HEK293 (cell line): ENCODE results near the gene ATAT1.

Experiments
- CTCF ChIA-PET: fragments of 350-600 bp; formaldehyde crosslinking; extraction: SDS; loops from one replicate; lab custom pipeline; 2021; ENCODE audit warnings: antibody characterized with exemption; lab: Yijun Ruan, JAX
- POLR2A ChIA-PET: fragments of 300-600 bp; formaldehyde crosslinking; extraction: SDS; loops from one replicate; lab custom pipeline; 2020; ENCODE audit warnings: antibody characterized with exemption, inconsistent platforms; lab: Yijun Ruan, JAX
- H3K27ac ChIP-seq: fragments of 200-500 bp; sonication (Bioruptor generic); 2 replicates; pipeline ENCODE4 v1.5.1; 2014; ENCODE audit warnings: low read depth, low read length, control low read depth, inconsistent platforms; ENCODE audit errors: extremely low read depth
- H3K36me3 ChIP-seq, 2 experiments: fragments of 200-500 bp in 1 of 2; sonication (Bioruptor generic) in 1 of 2; 1 replicate in 1 of 2; 2 replicates in 1 of 2; pipeline ENCODE4 v1.5.1; 2014 to 2017; ENCODE audit warnings: inconsistent platforms in 2 of 2, low read length in 2 of 2; ENCODE audit not compliant: control insufficient read depth in 2 of 2, insufficient read depth in 1 of 2
- H3K4me1 ChIP-seq: fragments of 200-500 bp; sonication (Bioruptor generic); 2 replicates; pipeline ENCODE4 v1.5.1; 2014; ENCODE audit warnings: mild to moderate bottlenecking, low read length, inconsistent platforms; ENCODE audit not compliant: control insufficient read depth, insufficient read depth
- H3K4me3 ChIP-seq: 2 replicates; pipeline ENCODE4 v1.5.1; 2011; ENCODE audit warnings: low read depth, mild to moderate bottlenecking, control low read depth, low read length, moderate library complexity
- H3K9me3 ChIP-seq: fragments of 200-500 bp; sonication (Bioruptor generic); 2 replicates; pipeline ENCODE4 v1.5.1; 2014; ENCODE audit warnings: low read depth, low read length, inconsistent platforms; ENCODE audit not compliant: control insufficient read depth, insufficient read depth
- EGR2 ChIP-seq: fragments of 450-650 bp; formaldehyde crosslinking; IDR thresholded peaks from 2 replicates; pipeline ENCODE4 v1.5.1; 2016; ENCODE audit warnings: low read depth, missing biosample characterization, missing genetic modification characterization
- GLIS1 ChIP-seq: fragments of 450-650 bp; formaldehyde crosslinking; IDR thresholded peaks from 2 replicates; pipeline ENCODE4 v1.5.1; 2016; ENCODE audit warnings: missing biosample characterization, missing genetic modification characterization
- HOXA7 ChIP-seq: sonication (generic); formaldehyde crosslinking; IDR thresholded peaks from 2 replicates; pipeline ENCODE4 v1.8.1; 2022; ENCODE audit warnings: missing genetic modification reagents, borderline replicate concordance
- KLF8 ChIP-seq: fragments of 450-650 bp; formaldehyde crosslinking; IDR thresholded peaks from 2 replicates; pipeline ENCODE4 v1.5.1; 2016; ENCODE audit warnings: missing biosample characterization, missing genetic modification characterization
- PRDM1 ChIP-seq: fragments of 450-650 bp; formaldehyde crosslinking; IDR thresholded peaks from 2 replicates; pipeline ENCODE4; 2016; ENCODE audit warnings: missing biosample characterization, missing genetic modification characterization
- RBAK ChIP-seq: fragments of 450-650 bp; formaldehyde crosslinking; IDR thresholded peaks from 2 replicates; pipeline ENCODE4 v1.5.1; 2016; ENCODE audit warnings: missing biosample characterization, missing genetic modification characterization
- SALL2 ChIP-seq: fragments of 450-650 bp; formaldehyde crosslinking; IDR thresholded peaks from 2 replicates; pipeline ENCODE4 v1.5.0; 2017; ENCODE audit warnings: missing biosample characterization, mild to moderate bottlenecking, missing genetic modification characterization, borderline replicate concordance
- ZNF140 ChIP-seq: fragments of 450-650 bp; formaldehyde crosslinking; IDR thresholded peaks from 2 replicates; pipeline ENCODE4 v1.5.1; 2016; ENCODE audit warnings: missing biosample characterization, missing genetic modification characterization
- ZNF157 ChIP-seq: fragments of 450-650 bp; formaldehyde crosslinking; IDR thresholded peaks from 2 replicates; pipeline ENCODE4 v1.5.1; 2016; ENCODE audit warnings: missing biosample characterization, missing genetic modification characterization
- ZNF292 ChIP-seq: fragments of 450-650 bp; formaldehyde crosslinking; IDR thresholded peaks from 2 replicates; pipeline ENCODE4 v1.5.1; 2016; ENCODE audit warnings: low read depth, missing biosample characterization, missing genetic modification characterization, borderline replicate concordance
- ZNF335 ChIP-seq: fragments of 450-650 bp; formaldehyde crosslinking; conservative IDR thresholded peaks from 2 replicates; pipeline ENCODE4 v1.5.1; 2016; ENCODE audit warnings: missing biosample characterization, missing genetic modification characterization
- ZNF341 ChIP-seq: fragments of 450-650 bp; formaldehyde crosslinking; IDR thresholded peaks from 2 replicates; pipeline ENCODE4; 2016; ENCODE audit warnings: low read depth, missing biosample characterization, missing genetic modification characterization
- ZNF529 ChIP-seq: fragments of 450-650 bp; formaldehyde crosslinking; IDR thresholded peaks from 2 replicates; pipeline ENCODE4 v1.5.1; 2017; ENCODE audit warnings: missing genetic modification characterization, missing biosample characterization; ENCODE audit not compliant: insufficient replicate concordance
- ZNF623 ChIP-seq: fragments of 450-650 bp; formaldehyde crosslinking; IDR thresholded peaks from 2 replicates; pipeline ENCODE4 v1.5.1; 2016; ENCODE audit warnings: missing biosample characterization, missing genetic modification characterization
- ZNF776 ChIP-seq: fragments of 450-650 bp; formaldehyde crosslinking; IDR thresholded peaks from 2 replicates; pipeline ENCODE4 v1.5.0; 2017; ENCODE audit warnings: missing biosample characterization, missing genetic modification characterization, borderline replicate concordance
- TF ChIP-seq, protein P1 (sequence below): fragments of 450-650 bp; formaldehyde crosslinking; IDR thresholded peaks from 2 replicates; pipeline ENCODE4 v1.5.1; 2017; ENCODE audit warnings: missing biosample characterization, missing genetic modification characterization
- TF ChIP-seq, protein P2 (sequence below): fragments of 450-650 bp; formaldehyde crosslinking; IDR thresholded peaks from 2 replicates; pipeline ENCODE4 v1.5.1; 2016; ENCODE audit warnings: missing biosample characterization, missing genetic modification characterization
- TF ChIP-seq, protein P3 (sequence below): fragments of 450-650 bp; formaldehyde crosslinking; IDR thresholded peaks from 2 replicates; pipeline ENCODE4 v1.5.1; 2017; ENCODE audit warnings: missing biosample characterization, missing genetic modification characterization
- TF ChIP-seq, protein P4 (sequence below): fragments of 450-650 bp; formaldehyde crosslinking; IDR thresholded peaks from 2 replicates; pipeline ENCODE4 v1.5.1; 2017; ENCODE audit warnings: missing biosample characterization, mild to moderate bottlenecking, missing genetic modification characterization, moderate library complexity

The ATAT1 gene

DNA sequence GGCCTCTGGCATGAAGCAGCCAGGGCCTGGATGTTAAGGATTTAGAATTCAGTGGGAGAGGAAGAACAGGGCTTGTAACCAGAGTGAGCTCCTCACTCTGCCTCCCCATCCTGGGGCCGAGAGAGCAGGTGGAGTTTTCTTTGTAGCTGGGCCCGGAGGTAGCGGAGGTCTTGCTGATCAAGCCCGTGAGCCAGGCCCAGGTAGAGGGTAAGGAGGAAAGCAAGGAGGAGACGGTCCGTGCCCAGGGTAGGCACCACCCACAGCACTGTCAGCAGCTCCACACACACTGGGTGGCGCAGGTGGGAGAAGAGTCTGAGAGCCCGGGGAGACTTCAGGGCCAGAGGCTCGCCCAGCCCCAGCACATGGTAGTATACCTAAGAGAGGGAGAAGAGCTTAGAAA lies 61.9 kb downstream of the ATAT1 start (continued):
- TF ChIP-seq ZNF623 (tag by site-specific recombination): no peak
- no peak for TF ChIP-seq PRDM1 (tag by site-specific recombination)
- TF ChIP-seq ZNF529 (tag by site-specific recombination): no peak
- TF ChIP-seq, all 188 proteins: peak for 0

DNA sequence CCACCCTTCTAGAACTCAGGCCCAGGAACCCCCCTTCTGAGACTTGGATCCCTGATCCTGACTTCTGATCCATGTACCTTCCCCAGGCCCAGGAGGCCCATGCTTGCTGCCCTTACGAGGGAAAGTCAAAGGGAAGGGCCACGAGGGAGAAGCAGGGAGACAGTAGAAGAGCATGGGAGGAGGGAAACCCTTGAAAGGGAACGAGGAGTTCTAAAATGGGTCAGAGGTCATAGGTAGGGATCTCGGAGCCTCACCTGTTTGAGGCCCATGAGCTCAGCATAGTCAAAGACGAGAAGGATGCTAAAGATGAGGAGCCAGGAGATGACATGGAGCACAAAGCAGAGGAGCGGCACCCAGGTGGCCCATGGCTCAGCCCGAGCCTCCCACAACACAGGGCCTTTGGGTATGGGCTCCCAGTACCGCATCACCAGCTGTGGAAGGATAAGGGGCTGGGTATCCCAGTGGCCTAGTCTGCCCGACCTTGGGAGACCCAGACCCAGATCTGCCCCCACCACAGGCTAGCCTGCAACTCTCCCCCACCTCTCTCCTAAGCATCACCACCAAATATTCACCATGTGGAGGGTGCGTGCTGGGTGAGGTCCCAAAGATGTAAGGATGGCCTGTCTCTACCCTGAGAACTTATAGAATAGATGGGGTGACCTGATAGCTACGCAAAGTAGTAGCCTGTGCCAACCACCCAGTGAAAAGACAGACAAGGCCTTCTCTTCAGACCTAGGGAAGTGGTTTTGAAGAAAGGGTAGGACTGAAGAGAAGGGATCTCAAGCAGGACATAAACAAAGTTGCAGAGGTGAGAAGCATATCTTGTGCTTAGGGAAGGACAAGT lies 62.6 kb downstream of the ATAT1 start:
- Histone ChIP-seq H3K4me3 (no peak overlapping the region), H3K36me3 (peaks cover 0 to 6% of the 10 kb centered on the region in 2 experiments; a peak in 2 of 3 replicates), H3K27ac (peak overlapping the region; percentile 93; the same call in 1 of the 2 replicates), H3K4me1 (peaks cover 17% of the 10 kb centered on the region), H3K9me3 (no peaks in the 10 kb centered on the region)
- ChIA-PET CTCF (interaction anchor here (0.6 to 5.4 kb wide), 11 partner anchors 9 to 504 kb away, joined by 3 to 45 read pairs (median 3); no protein-coding TSS in a partner anchor), POLR2A (interaction anchor here (0.5 to 14.5 kb wide), 6 partner anchors 10 to 91 kb away, joined by 3 to 235 read pairs (median 4); partner anchors contain the start of genes FLOT1, MDC1 and TUBB)
- TF ChIP-seq ZNF341 (tag by site-specific recombination) (0 out of 2 replicates have a peak, but pooled peaks have one; percentile 7), ZNF776 (no peak), PRDM1 (tag by site-specific recombination) (peak; percentile 73), ZNF157 (no peak), SALL2 (tag by site-specific recombination) (no peak), KLF8 (no peak), ZNF335 (tag by site-specific recombination) (no peak)
- TF ChIP-seq, protein P1, sequence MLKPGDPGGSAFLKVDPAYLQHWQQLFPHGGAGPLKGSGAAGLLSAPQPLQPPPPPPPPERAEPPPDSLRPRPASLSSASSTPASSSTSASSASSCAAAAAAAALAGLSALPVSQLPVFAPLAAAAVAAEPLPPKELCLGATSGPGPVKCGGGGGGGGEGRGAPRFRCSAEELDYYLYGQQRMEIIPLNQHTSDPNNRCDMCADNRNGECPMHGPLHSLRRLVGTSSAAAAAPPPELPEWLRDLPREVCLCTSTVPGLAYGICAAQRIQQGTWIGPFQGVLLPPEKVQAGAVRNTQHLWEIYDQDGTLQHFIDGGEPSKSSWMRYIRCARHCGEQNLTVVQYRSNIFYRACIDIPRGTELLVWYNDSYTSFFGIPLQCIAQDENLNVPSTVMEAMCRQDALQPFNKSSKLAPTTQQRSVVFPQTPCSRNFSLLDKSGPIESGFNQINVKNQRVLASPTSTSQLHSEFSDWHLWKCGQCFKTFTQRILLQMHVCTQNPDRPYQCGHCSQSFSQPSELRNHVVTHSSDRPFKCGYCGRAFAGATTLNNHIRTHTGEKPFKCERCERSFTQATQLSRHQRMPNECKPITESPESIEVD (tag by site-specific recombination): no peak
- TF ChIP-seq, protein P2, sequence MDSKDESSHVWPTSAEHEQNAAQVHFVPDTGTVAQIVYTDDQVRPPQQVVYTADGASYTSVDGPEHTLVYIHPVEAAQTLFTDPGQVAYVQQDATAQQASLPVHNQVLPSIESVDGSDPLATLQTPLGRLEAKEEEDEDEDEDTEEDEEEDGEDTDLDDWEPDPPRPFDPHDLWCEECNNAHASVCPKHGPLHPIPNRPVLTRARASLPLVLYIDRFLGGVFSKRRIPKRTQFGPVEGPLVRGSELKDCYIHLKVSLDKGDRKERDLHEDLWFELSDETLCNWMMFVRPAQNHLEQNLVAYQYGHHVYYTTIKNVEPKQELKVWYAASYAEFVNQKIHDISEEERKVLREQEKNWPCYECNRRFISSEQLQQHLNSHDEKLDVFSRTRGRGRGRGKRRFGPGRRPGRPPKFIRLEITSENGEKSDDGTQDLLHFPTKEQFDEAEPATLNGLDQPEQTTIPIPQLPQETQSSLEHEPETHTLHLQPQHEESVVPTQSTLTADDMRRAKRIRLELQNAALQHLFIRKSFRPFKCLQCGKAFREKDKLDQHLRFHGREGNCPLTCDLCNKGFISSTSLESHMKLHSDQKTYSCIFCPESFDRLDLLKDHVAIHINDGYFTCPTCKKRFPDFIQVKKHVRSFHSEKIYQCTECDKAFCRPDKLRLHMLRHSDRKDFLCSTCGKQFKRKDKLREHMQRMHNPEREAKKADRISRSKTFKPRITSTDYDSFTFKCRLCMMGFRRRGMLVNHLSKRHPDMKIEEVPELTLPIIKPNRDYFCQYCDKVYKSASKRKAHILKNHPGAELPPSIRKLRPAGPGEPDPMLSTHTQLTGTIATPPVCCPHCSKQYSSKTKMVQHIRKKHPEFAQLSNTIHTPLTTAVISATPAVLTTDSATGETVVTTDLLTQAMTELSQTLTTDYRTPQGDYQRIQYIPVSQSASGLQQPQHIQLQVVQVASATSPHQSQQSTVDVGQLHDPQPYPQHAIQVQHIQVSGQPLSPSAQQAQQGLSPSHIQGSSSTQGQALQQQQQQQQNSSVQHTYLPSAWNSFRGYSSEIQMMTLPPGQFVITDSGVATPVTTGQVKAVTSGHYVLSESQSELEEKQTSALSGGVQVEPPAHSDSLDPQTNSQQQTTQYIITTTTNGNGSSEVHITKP (tag by site-specific recombination): peak; percentile 74

DNA sequence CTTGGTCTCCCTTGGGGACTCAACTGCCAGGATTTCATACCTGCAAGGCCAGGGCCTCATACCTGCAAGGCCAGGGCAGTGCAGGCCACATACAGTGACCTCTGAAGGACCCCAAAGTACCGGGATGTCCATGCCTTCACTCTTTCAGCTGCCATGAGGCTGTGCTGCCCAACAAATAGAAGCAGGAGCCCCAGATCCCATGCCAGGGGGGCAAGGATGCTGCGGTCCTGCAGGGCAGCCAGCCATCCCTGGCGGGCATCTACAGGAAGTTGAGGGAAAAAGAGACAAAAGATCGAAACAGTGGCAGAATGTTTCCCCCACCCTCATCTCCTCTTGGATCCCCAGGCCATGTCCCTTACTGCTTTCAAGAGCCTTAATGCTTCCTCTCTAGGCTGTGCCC lies 63.3 kb downstream of the ATAT1 start:
- Histone ChIP-seq H3K4me3 (peak overlapping the region; percentile 90), H3K27ac (peak overlapping the region; percentile 93), H3K4me1 (peaks cover 17% of the 10 kb centered on the region), H3K9me3 (no peaks in the 10 kb centered on the region), H3K36me3 (peaks cover 0 to 6% of the 10 kb centered on the region in 2 experiments; a peak in 2 of 3 replicates)
- TF ChIP-seq RBAK (tag by site-specific recombination): no peak
- TF ChIP-seq, protein P3, sequence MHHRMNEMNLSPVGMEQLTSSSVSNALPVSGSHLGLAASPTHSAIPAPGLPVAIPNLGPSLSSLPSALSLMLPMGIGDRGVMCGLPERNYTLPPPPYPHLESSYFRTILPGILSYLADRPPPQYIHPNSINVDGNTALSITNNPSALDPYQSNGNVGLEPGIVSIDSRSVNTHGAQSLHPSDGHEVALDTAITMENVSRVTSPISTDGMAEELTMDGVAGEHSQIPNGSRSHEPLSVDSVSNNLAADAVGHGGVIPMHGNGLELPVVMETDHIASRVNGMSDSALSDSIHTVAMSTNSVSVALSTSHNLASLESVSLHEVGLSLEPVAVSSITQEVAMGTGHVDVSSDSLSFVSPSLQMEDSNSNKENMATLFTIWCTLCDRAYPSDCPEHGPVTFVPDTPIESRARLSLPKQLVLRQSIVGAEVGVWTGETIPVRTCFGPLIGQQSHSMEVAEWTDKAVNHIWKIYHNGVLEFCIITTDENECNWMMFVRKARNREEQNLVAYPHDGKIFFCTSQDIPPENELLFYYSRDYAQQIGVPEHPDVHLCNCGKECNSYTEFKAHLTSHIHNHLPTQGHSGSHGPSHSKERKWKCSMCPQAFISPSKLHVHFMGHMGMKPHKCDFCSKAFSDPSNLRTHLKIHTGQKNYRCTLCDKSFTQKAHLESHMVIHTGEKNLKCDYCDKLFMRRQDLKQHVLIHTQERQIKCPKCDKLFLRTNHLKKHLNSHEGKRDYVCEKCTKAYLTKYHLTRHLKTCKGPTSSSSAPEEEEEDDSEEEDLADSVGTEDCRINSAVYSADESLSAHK (tag by site-specific recombination): no peak
- TF ChIP-seq, protein P4, sequence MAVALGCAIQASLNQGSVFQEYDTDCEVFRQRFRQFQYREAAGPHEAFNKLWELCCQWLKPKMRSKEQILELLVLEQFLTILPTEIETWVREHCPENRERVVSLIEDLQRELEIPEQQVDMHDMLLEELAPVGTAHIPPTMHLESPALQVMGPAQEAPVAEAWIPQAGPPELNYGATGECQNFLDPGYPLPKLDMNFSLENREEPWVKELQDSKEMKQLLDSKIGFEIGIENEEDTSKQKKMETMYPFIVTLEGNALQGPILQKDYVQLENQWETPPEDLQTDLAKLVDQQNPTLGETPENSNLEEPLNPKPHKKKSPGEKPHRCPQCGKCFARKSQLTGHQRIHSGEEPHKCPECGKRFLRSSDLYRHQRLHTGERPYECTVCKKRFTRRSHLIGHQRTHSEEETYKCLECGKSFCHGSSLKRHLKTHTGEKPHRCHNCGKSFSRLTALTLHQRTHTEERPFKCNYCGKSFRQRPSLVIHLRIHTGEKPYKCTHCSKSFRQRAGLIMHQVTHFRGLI (tag by site-specific recombination): no peak
- TF ChIP-seq HOXA7 (CRISPR knock-in tag): no peak
- TF ChIP-seq GLIS1: no peak
- TF ChIP-seq EGR2: no peak
- no peak for TF ChIP-seq ZNF140 (tag by site-specific recombination)
- TF ChIP-seq ZNF292 (tag by site-specific recombination): no peak
- ChIA-PET CTCF (interaction anchor here (0.6 to 5.4 kb wide), 9 partner anchors 9 to 140 kb away, joined by 3 to 45 read pairs (median 5); no protein-coding TSS in a partner anchor), POLR2A (interaction anchor here (0.5 to 14.5 kb wide), 11 partner anchors 8 to 92 kb away, joined by 3 to 235 read pairs (median 7); partner anchors contain the start of genes FLOT1, MDC1 and TUBB)
